Activated CD8-positive, alpha-beta T cell treated with anti-CD3 and anti-CD28 coated beads, Interleukin-2, amount 10 ng/mL, durations not matched to agents 7 days and 5 days (primary cell): ENCODE data around the gene NTM. TPM values are rescaled to one million over a fixed set of nuclear protein-coding genes. Genes with fewer than 3 reads are reported as not detected.

Experiments used
- ATAC-seq: fragments of 150-1000 bp; cut with Tn5 transposase; one replicate; pipeline ENCODE4 v1.10.0; 2021; ENCODE audit warnings: moderate library complexity
- CTCF ChIA-PET: fragments of 350-600 bp; sonication (Branson Sonifier 250); formaldehyde crosslinking; loops from one replicate; lab custom pipeline; 2021; ENCODE audit warnings: antibody characterized with exemption; lab: Charles Lee
- POLR2A ChIA-PET: fragments of 350-600 bp; sonication (Branson Sonifier 250); formaldehyde crosslinking; loops from one replicate; lab custom pipeline; 2021; ENCODE audit warnings: antibody characterized with exemption; lab: Charles Lee
- DNase-seq: peaks from one replicate; pipeline ENCODE4 v3.0.0-alpha.2; 2020
- H3K27ac Mint-ChIP-seq: one replicate; pipeline ENCODE4 v1.8.0; 2021; ENCODE audit warnings: mild to moderate bottlenecking, mixed read lengths
- H3K27me3 Mint-ChIP-seq: one replicate; pipeline ENCODE4 v1.8.0; 2021; ENCODE audit warnings: low read depth, mixed read lengths
- H3K36me3 Mint-ChIP-seq: one replicate; pipeline ENCODE4 v1.8.0; 2021; ENCODE audit warnings: low read depth, mixed read lengths
- H3K4me1 Mint-ChIP-seq: one replicate; pipeline ENCODE4 v1.8.0; 2021; ENCODE audit warnings: low read depth, mixed read lengths
- H3K4me3 Mint-ChIP-seq: one replicate; pipeline ENCODE4 v1.8.0; 2021; ENCODE audit warnings: mild to moderate bottlenecking, mixed read lengths
- H3K9me3 Mint-ChIP-seq: one replicate; pipeline ENCODE4 v1.8.0; 2022; ENCODE audit warnings: mixed read lengths; ENCODE audit not compliant: insufficient read depth
- total RNA-seq, 2 experiments: library from RNA; stranded (reverse); gene quantifications; one replicate each; pipeline ENCODE4 v1.2.3, GENCODE V29; 2021

The NTM gene
- total RNA-seq, 2 experiments from 2014 or later = not detected

DNA sequence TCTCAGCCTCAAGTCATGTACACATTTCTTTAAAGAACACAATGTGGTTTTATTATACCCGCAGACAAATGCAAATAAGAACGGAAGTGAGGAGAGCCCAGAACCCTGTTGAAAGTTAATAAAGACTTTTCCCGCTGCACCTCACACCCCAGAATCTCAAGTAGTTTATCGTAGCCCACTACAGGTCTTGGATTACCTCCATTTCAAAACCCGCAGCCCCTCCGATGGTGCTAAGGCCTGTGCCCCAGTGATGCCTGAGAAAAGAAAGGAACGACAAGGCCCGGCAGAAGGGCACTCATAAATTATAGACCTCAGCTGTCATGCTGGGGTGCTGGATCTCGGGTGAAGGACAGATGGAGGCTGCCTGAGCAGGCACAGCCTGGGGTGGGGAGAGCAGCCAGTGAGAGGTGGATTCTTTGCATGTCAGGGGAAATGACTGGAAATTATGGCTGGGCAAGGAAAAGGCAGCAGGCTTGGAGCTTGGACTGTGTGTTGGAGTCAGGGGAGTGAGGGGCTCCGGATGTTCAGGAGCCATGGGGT is 354.1 kb downstream of the NTM start:
- DNase-seq (no peak), ATAC-seq (no peak)
- no peaks in the 10 kb centered on the region for H3K4me1 Mint-ChIP-seq
- H3K27me3 Mint-ChIP-seq = no peaks in the 10 kb centered on the region
- no peaks in the 10 kb centered on the region for H3K9me3 Mint-ChIP-seq
- POLR2A ChIA-PET = no interaction called here
- no peaks in the 10 kb centered on the region for H3K36me3 Mint-ChIP-seq
- no peak overlapping the region for H3K4me3 Mint-ChIP-seq
- CTCF ChIA-PET = no interaction called here
- no peak overlapping the region for H3K27ac Mint-ChIP-seq

GRCh38 chr11:131734871-131735270 is 364.5 kb downstream of the NTM start:
- no peaks in the 10 kb centered on the region for H3K4me1 Mint-ChIP-seq
- ATAC-seq (no peak), DNase-seq (no peak)
- H3K27ac Mint-ChIP-seq = no peak overlapping the region
- H3K9me3 Mint-ChIP-seq = no peaks in the 10 kb centered on the region
- no peaks in the 10 kb centered on the region for H3K36me3 Mint-ChIP-seq
- H3K4me3 Mint-ChIP-seq = no peak overlapping the region
- no peaks in the 10 kb centered on the region for H3K27me3 Mint-ChIP-seq
- POLR2A ChIA-PET = no interaction called here
- CTCF ChIA-PET = no interaction called here

DNA sequence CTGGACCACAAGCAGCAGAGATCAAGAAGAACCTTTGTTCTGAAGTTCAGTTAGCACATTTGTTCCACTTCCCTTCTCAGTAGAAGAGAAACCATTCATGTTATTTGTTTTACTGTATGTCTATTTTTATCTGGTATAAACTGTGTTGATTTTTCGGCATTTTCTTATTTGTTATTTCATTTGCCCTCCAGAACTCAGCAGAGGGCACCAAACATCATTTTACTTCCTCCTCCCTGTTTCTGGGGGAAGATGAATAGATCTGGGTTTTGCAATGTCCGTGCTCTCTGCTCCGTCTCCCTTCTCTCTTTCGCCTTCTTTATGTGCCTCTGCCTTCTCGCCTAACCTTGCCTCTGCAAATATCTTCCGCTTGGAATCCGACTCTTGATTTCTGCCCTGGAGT is 366.9 kb downstream of the NTM start:
- CTCF ChIA-PET = no interaction called here
- POLR2A ChIA-PET = no interaction called here

GRCh38 chr11:131739243-131739882 is 368.9 kb downstream of the NTM start:
- DNase-seq (no peak), ATAC-seq (no peak)
- Mint-ChIP-seq H3K36me3 (no peaks in the 10 kb centered on the region), H3K4me3 (no peak overlapping the region), H3K4me1 (no peaks in the 10 kb centered on the region), H3K9me3 (no peaks in the 10 kb centered on the region), H3K27me3 (no peaks in the 10 kb centered on the region), H3K27ac (no peak overlapping the region)
- ChIA-PET CTCF (interaction anchor here (1.4 kb wide), 1 partner anchor 8 kb away, joined by 3 read pairs; no protein-coding TSS in a partner anchor), POLR2A (no interaction called here)

More for the DNA sequence above, 366.9 kb downstream of the NTM start:
- no peaks in the 10 kb centered on the region for H3K9me3 Mint-ChIP-seq
- H3K4me3 Mint-ChIP-seq = no peak overlapping the region
- no peak for DNase-seq
- H3K36me3 Mint-ChIP-seq = no peaks in the 10 kb centered on the region
- no peak overlapping the region for H3K27ac Mint-ChIP-seq
- no peak for ATAC-seq
- H3K27me3 Mint-ChIP-seq = no peaks in the 10 kb centered on the region
- no peaks in the 10 kb centered on the region for H3K4me1 Mint-ChIP-seq

GRCh38 chr11:131744847-131745246 is 374.4 kb downstream of the NTM start:
- DNase-seq = no peak
- Mint-ChIP-seq H3K27me3 (no peaks in the 10 kb centered on the region), H3K27ac (no peak overlapping the region), H3K36me3 (no peaks in the 10 kb centered on the region), H3K4me1 (no peaks in the 10 kb centered on the region), H3K9me3 (no peaks in the 10 kb centered on the region), H3K4me3 (no peak overlapping the region)
- ChIA-PET POLR2A (no interaction called here), CTCF (no interaction called here)
- ATAC-seq = no peak

DNA sequence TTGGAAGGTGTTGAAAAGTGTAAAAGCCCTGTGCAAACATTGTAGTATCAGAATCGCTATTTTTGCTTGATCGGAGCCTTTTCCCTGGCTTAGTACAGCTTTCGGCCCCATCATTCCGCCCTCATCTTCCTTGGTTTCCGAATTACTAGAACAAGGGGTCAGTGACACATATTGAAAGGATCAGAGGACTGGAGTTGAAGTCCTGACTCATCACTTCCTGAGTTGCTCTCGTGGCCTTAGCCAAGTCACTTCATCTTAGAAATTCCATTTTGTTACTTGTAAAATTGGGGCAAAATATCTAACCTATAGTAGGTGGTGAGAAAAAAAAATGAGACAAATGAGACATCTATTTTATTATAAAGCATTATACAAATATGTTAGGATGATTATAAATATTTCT is 375.0 kb downstream of the NTM start:
- DNase-seq = no peak
- ChIA-PET CTCF (no interaction called here), POLR2A (no interaction called here)
- Mint-ChIP-seq H3K4me1 (no peaks in the 10 kb centered on the region), H3K27ac (no peak overlapping the region), H3K9me3 (no peaks in the 10 kb centered on the region), H3K27me3 (no peaks in the 10 kb centered on the region), H3K36me3 (no peaks in the 10 kb centered on the region), H3K4me3 (no peak overlapping the region)
- ATAC-seq = no peak

DNA sequence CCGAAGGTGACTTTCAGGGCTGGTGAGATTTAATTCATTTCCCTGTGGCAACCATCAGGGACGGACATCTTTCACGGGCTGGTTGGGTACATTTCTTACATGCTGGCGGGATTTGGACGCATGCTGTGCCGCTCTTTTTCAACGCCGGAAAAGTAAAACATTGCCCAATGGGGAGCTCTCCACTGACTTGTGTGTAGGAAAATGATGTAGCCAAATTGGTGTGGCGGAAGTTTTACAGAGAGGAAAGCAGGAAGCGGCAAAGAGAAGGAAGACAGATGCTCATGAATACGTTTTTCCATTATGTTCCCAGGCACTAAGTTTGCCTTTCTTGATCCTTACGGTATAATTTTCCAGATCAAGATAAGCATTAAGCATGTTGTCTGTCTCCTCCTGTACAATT is 375.8 kb downstream of the NTM start:
- H3K4me3 Mint-ChIP-seq = no peak overlapping the region
- no peaks in the 10 kb centered on the region for H3K27me3 Mint-ChIP-seq
- no peak overlapping the region for H3K27ac Mint-ChIP-seq
- ATAC-seq = no peak
- no peaks in the 10 kb centered on the region for H3K4me1 Mint-ChIP-seq
- H3K9me3 Mint-ChIP-seq = no peaks in the 10 kb centered on the region
- ChIA-PET POLR2A (no interaction called here), CTCF (interaction anchor here (0.9 kb wide), 1 partner anchor 25 kb away, joined by 3 read pairs; no protein-coding TSS in a partner anchor)
- no peak for DNase-seq
- no peaks in the 10 kb centered on the region for H3K36me3 Mint-ChIP-seq

DNA sequence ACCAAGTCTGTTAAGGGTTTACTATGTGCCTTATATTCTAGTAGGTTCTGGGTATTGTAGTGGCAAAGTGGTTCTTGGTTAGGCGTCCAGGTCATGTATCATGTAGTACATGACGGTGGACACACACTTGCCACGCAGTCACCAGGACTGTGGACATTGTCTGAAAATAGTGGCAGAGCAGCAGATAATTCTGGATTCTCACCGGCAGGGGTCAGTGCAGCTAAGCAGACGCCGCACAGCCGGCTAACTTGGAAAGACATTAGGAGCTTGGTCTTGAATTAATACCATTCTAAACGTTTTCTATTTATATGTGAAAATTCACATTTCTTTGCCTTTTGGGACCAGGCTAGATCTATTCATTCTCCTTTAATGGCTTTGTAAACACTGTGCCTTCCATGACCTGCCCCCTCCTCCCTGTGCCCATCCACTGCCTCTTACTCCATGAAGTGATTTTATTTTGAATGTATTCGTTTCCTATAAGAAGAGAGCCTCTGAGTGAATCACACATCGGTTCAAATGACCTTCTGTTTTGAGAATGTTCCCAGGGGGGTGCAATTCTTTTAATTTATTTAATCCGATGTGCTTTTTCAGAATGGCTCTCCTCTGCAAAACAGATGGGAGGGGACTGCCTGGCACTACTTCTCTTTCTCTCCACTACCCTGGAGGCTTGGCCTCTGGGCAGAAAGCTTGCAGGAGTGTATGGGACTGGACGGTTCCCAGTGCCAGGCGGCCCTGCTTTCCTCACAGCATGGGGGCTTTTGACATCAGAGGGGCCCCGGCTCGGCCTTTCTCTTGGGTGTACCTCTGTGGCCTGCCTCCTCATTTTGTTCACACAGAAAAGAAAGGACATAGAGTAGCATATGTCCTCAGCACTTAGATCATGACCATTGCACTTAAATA is 378.0 kb downstream of the NTM start:
- Mint-ChIP-seq H3K9me3 (no peaks in the 10 kb centered on the region), H3K4me3 (no peak overlapping the region), H3K27me3 (no peaks in the 10 kb centered on the region), H3K36me3 (no peaks in the 10 kb centered on the region), H3K27ac (no peak overlapping the region), H3K4me1 (no peaks in the 10 kb centered on the region)
- DNase-seq (peak; percentile 50), ATAC-seq (peak; percentile 42)
- ChIA-PET CTCF (interaction anchor here (1.0 to 2.1 kb wide), 5 partner anchors 10 to 1193 kb away, joined by 3 to 10 read pairs (median 3); no protein-coding TSS in a partner anchor), POLR2A (no interaction called here)

DNA sequence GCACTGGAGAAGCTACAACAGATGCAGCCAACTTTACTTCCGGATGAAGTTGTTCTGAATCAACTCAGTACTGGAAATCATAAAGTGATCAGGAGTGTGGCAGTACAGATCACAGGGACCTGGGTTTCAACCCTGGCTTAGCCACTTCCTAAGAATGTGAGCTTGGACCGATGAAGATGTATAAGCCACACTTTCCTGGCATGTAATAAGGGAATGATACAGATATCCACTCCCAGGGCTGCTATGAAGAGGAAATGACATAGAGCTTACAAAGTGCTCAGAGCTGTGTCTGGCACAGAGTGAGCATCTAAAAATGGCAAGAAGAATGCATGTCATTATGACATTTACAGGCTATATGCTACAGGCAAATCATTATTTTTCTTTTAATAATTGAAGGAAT is 378.7 kb downstream of the NTM start:
- no peak overlapping the region for H3K27ac Mint-ChIP-seq
- ATAC-seq (no peak), DNase-seq (no peak)
- H3K4me3 Mint-ChIP-seq = no peak overlapping the region
- ChIA-PET POLR2A (no interaction called here), CTCF (interaction anchor here (1.2 kb wide), 1 partner anchor 119 kb away, joined by 3 read pairs; no protein-coding TSS in a partner anchor)
- H3K9me3 Mint-ChIP-seq = no peaks in the 10 kb centered on the region
- no peaks in the 10 kb centered on the region for H3K4me1 Mint-ChIP-seq
- no peaks in the 10 kb centered on the region for H3K27me3 Mint-ChIP-seq
- H3K36me3 Mint-ChIP-seq = no peaks in the 10 kb centered on the region

GRCh38 chr11:131750152-131750551 is 379.7 kb downstream of the NTM start:
- CTCF ChIA-PET = no interaction called here
- Mint-ChIP-seq H3K4me1 (no peaks in the 10 kb centered on the region), H3K27me3 (no peaks in the 10 kb centered on the region)

DNA sequence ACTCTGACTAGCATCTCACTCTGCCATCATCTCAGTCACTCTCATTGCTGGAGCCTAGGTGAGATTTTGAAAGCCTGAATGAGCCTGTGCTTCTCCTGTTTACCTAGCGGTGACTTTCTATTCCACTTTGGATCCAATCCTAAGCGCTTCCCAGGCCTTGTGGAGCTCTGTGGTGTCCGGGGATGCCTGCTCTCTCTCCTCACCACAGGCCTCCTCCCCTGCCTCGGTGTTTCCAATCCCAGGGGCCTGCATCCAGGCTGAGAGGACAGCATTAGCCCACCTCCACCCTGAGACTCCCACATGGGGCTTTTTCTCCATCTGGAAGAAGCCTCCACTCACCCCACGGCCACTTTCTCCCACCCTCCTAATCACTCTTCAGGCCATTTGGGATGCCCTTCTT is 380.3 kb downstream of the NTM start:
- Mint-ChIP-seq H3K4me3 (no peak overlapping the region), H3K9me3 (no peaks in the 10 kb centered on the region), H3K27me3 (no peaks in the 10 kb centered on the region), H3K36me3 (no peaks in the 10 kb centered on the region), H3K27ac (no peak overlapping the region), H3K4me1 (no peaks in the 10 kb centered on the region)
- no peak for ATAC-seq
- POLR2A ChIA-PET = no interaction called here
- CTCF ChIA-PET = no interaction called here
- no peak for DNase-seq

More at GRCh38 chr11:131750152-131750551, 379.7 kb downstream of the NTM start:
- Mint-ChIP-seq H3K9me3 (no peaks in the 10 kb centered on the region), H3K27ac (no peak overlapping the region), H3K4me3 (no peak overlapping the region), H3K36me3 (no peaks in the 10 kb centered on the region)
- POLR2A ChIA-PET = no interaction called here
- DNase-seq (no peak), ATAC-seq (no peak)

- no peak overlapping the region for H3K4me3 Mint-ChIP-seq
- ChIA-PET POLR2A (no interaction called here), CTCF (no interaction called here)
- H3K27ac Mint-ChIP-seq = no peak overlapping the region
- H3K9me3 Mint-ChIP-seq = no peaks in the 10 kb centered on the region
- H3K4me1 Mint-ChIP-seq = no peaks in the 10 kb centered on the region
- DNase-seq (no peak), ATAC-seq (no peak)
- no peaks in the 10 kb centered on the region for H3K36me3 Mint-ChIP-seq
- H3K27me3 Mint-ChIP-seq = no peaks in the 10 kb centered on the region
These were observed 384.3 kb downstream of the NTM start for GRCh38 chr11:131754671-131755070.
